ENCODE data around the gene WNT3A.
"Not testable (repeated sequence)": the region's sequence is repeated elsewhere in the genome, so short reads cannot be mapped to it uniquely, and the experiment has no call there.

DNA sequence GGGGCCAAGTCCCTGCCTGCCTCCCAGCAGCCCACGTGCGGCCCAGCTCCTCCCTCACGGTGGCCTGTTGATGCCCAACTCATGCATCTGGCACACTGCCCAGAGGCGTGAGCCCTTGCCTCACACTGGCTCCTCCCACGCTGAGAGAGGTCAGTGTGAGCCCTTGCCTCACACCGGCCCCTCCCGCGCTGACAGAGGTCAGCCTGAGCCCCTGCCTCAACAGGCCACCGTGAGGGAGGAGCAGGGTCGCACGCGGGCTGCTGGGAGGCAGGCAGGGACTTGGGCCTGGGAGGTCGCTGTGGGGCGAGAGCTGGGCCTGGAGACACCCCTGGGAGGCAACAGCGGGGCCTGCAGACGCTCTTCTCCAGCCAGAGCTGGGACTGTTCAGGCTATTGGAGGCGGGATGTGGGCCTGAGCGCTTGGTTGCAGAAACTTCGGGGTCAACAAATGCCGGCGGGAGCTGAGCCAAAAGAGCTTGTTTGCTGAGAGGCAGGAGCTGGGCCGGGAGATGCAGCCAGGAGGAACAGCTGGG, 33.9 kb upstream of the WNT3A start:
- TF ChIP-seq, protein P1, sequence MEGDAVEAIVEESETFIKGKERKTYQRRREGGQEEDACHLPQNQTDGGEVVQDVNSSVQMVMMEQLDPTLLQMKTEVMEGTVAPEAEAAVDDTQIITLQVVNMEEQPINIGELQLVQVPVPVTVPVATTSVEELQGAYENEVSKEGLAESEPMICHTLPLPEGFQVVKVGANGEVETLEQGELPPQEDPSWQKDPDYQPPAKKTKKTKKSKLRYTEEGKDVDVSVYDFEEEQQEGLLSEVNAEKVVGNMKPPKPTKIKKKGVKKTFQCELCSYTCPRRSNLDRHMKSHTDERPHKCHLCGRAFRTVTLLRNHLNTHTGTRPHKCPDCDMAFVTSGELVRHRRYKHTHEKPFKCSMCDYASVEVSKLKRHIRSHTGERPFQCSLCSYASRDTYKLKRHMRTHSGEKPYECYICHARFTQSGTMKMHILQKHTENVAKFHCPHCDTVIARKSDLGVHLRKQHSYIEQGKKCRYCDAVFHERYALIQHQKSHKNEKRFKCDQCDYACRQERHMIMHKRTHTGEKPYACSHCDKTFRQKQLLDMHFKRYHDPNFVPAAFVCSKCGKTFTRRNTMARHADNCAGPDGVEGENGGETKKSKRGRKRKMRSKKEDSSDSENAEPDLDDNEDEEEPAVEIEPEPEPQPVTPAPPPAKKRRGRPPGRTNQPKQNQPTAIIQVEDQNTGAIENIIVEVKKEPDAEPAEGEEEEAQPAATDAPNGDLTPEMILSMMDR (IDR thresholded peaks at IDR 0.05) = not testable (repeated sequence)
- not testable (repeated sequence) for TF ChIP-seq POLR2A (IDR thresholded peaks at IDR 0.05)
